Heart right ventricle (tissue), 16 donors: Measurements from ENCODE around the gene PPP6R3. TPM values are rescaled to one million over a fixed set of nuclear protein-coding genes. Genes with fewer than 3 reads are reported as not detected.
A peak's percentile ranks its signal among the peaks of the same experiment; 100 is the strongest.

Source experiments
- ATAC-seq, 8 donors: fragments of 200-7000 bp; cut with Tn5 transposase; one replicate each; pipeline ENCODE4 v1.9.1; 2020; ENCODE audit warnings: mild to moderate bottlenecking in 8 of 8, moderate library complexity in 8 of 8, moderate number of reproducible peaks in 1 of 8
- DNase-seq, 2 donors: peaks; one replicate each; pipeline ENCODE4 v3.0.0-alpha.2; 2020
- H3K27ac ChIP-seq, 10 donors: fragments of 200-600 bp; sonication (generic) in 2 of 10; one replicate each; pipeline versions ENCODE4 v1.5.0 to v1.8.0; 2020 to 2022; ENCODE audit warnings: mild to moderate bottlenecking in 3 of 10
- H3K27me3 ChIP-seq, 7 donors: fragments of 200-600 bp; one replicate each; pipeline ENCODE4 v1.8.0; 2021 to 2022; ENCODE audit warnings: mild to moderate bottlenecking in 2 of 7
- H3K36me3 ChIP-seq, 9 donors: fragments of 200-600 bp; sonication (generic) in 1 of 9; one replicate each; pipeline versions ENCODE4 v1.5.0 to v1.8.0; 2020 to 2022; ENCODE audit warnings: mild to moderate bottlenecking in 2 of 9
- H3K4me1 ChIP-seq, 9 donors: fragments of 200-600 bp; sonication (generic) in 1 of 9; one replicate each; pipeline versions ENCODE4 v1.5.0 to v1.8.0; 2020 to 2022; ENCODE audit warnings: mild to moderate bottlenecking in 4 of 9
- H3K4me3 ChIP-seq, 10 donors: fragments of 200-600 bp; sonication (generic) in 2 of 10; one replicate each; pipeline versions ENCODE4 v1.5.0 to v1.8.0; 2020 to 2022; ENCODE audit warnings: mild to moderate bottlenecking in 7 of 10, moderate library complexity in 2 of 10
- H3K9me3 ChIP-seq, 11 donors: fragments of 200-600 bp in 10 of 11; sonication (generic) in 2 of 11; one replicate each; pipeline versions ENCODE4 v1.5.0 to v1.8.0; 2013 to 2022; ENCODE audit warnings: mild to moderate bottlenecking in 2 of 11, control low read depth in 1 of 11, moderate library complexity in 1 of 11
- CTCF ChIP-seq, 9 donors: fragments of 200-600 bp; sonication (generic) in 2 of 9; IDR thresholded peaks; one replicate each; pipeline versions ENCODE4 v1.5.0 to v1.8.0; 2021 to 2022; ENCODE audit warnings: antibody characterized with exemption in 9 of 9, mild to moderate bottlenecking in 5 of 9, moderate library complexity in 1 of 9
- WGBS, 2 donors: extraction: QIAGEN DNeasy Blood & Tissue Kit; methylation state at CpG; one replicate each; pipeline ENCODE4 v1.1.7; 2013; ENCODE audit warnings: inconsistent platforms in 1 of 2; 5-methylcytosine and 5-hydroxymethylcytosine counted together
- intact Hi-C, 10 donors: fragments of 100-400 bp; cut with DNase I; formaldehyde crosslinking; loops; one replicate each; pipeline versions ENCODE4 v1.11.1 to v1.14.2; 2022
- polyA plus RNA-seq, 2 donors: library from polyadenylated mRNA; stranded (reverse); fragments of 200-250 nt; gene quantifications; one replicate each; pipeline ENCODE4 v1.2.3, GENCODE V29; 2013
- total RNA-seq, 10 donors: library from RNA; stranded (reverse); fragmentation: NEBNext Ultra II Directional in 3 of 10; extraction: Animal tissue kit (Norgen Biotek cat#: 25700) in 3 of 10; gene quantifications; one replicate each; pipeline versions ENCODE4 v1.2.1 to v1.2.4, GENCODE V29; 2021 to 2023
- donor health status: Arrhythmogenic right ventricular cardiomyopathy.
- donor health status: ischemic (EF 13 %, LVEDD 7.1; RV severe dilation, severe dysfunction).
- donor health status: healthy with polysubstance abuse.
- donor health status: DM: no; HTN: yes; CAD: no.
- donor health status: DM: no; HTN: no; CAD: no.
- donor health status: ischemic (EF 25% LVEDD 6.9; RV normal size, moderate dysfunction).
- donor health status: ischemic (EF 25% LVEDD 5.7; RV mildly dilated, moderate dysfunction).
- donor health status: healthy.
- donor health status: DM: yes; HTN: yes; CAD: no.
- donor health status: Ischemic cardiomyopathy.
- donor health status: ischemic (EF 35%, LVEDD 5.7; RV mildly dilated, moderate dysfunction).
- donor health status: nonischemic (EF 11% LVEDD 7.7; RV severe dilation, severe dysfunction).
- donor health status: DM: yes; HTN: yes; CAD: no.
- donor health status: PGD.
- donor health status: ischemic (EF 29% LVEDD 5.4; RV normal size, mild dysfunction).
- donor health status: nonischemic (EF 23%, LVEDD 6.1; RV moderate dilation, normal function).

PPP6R3 gene
- total and polyA plus RNA-seq, 12 donors = 18.4 to 98.1 (median 80.8) TPM

DNA sequence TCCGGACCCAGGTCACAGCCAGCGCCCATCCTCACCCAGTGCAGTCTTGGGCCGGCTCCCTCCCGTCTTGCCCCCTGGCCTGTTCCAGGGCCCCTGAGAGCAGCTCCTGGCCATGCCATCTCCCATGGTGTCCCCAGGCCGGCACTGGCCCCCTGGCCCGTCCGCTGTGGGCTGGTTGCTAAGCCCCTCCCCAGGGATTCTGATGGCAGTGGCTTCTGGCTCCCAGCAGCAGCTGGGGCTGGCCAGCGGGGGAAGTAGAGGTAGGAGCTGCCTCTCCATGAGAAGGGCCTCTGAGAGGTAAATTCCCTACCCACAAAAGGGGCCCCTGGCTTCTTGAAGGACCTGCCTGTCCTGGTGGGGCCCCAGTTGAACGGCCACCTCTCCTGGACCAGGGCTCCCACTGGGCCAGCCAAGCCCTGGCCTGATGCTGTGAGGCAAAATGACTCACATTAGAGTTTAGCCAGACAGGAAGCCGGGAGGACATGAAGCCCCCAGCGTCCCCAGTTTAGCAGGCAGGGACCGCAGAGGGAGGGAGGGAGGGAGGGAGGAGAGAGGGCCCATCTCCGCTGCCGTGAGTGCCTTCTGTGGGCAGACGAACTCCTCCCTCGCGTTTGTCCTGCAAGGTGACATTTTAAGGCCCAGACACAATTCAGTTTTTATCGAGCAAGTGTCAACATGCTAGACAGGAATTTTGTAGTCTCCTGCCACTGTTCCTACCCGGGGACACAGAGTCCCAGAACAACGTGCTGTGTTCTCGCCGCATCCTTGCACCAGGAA, 190.8 kb downstream of the PPP6R3 start:
- H3K9me3 ChIP-seq = peaks cover 0 to 23% (median 11%) of the 10 kb centered on the region in 11 donors
- H3K36me3 ChIP-seq = no peaks in the 10 kb centered on the region
- ATAC-seq (peak in 2 of 8 donors; percentile 11 to 66), DNase-seq (no peak)
- H3K27ac ChIP-seq = no peak overlapping the region
- intact Hi-C loops = no loop called here
- 54 to 55% methylated on average over 22 of the region's 22 CpGs for WGBS, 2 donors
- H3K4me1 ChIP-seq = peaks cover 0 to 8% (median 0%) of the 10 kb centered on the region in 9 donors
- H3K4me3 ChIP-seq = no peak overlapping the region
- TF ChIP-seq CTCF (IDR thresholded peaks at IDR 0.05) = no peak
- H3K27me3 ChIP-seq = peaks cover 0 to 51% (median 41%) of the 10 kb centered on the region in 7 donors

- Histone ChIP-seq H3K4me1 (peaks cover 0 to 8% (median 0%) of the 10 kb centered on the region in 9 donors), H3K4me3 (no peak overlapping the region), H3K27me3 (peaks cover 0 to 51% (median 41%) of the 10 kb centered on the region in 7 donors), H3K36me3 (no peaks in the 10 kb centered on the region), H3K27ac (no peak overlapping the region), H3K9me3 (peaks cover 0 to 16% (median 7%) of the 10 kb centered on the region in 11 donors)
- 65 to 67% methylated on average over 16 of the region's 16 CpGs for WGBS, 2 donors
- intact Hi-C loops = no loop called here
- ATAC-seq = peak in 3 of 8 donors; percentile 7 to 29 (median 15)
- DNase-seq = no peak
- no peak for TF ChIP-seq CTCF (IDR thresholded peaks at IDR 0.05)
These were observed 191.6 kb downstream of the PPP6R3 start for GRCh38 chr11:68651985-68652682.

DNA sequence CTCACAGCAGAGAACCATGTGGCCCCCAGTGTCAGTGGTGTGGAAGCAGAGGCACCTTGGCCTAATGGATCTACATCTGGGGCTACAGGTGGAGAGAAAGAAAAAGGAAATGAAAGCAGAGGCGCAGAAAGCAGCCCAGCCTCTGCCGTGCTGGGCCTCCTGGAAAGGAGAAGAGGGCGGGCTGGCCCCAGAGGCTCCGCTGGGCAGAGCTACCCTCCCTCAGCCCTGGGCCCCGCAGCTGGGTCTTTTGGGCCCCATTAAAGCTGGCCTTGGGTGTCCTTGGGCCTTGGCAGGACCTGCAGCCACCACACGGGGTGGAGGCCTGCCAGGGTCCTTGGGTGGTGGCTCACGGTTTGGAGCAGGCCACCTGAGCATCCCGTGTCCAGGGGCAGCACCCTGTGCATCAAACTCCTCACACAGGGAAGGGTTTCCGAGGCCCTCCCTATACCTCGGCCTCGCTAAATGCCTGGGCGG, 192.2 kb downstream of the PPP6R3 start:
- Histone ChIP-seq H3K9me3 (peaks cover 0 to 10% (median 3%) of the 10 kb centered on the region in 11 donors), H3K4me1 (peaks cover 0 to 8% (median 0%) of the 10 kb centered on the region in 9 donors), H3K36me3 (no peaks in the 10 kb centered on the region), H3K27me3 (peaks cover 0 to 51% (median 41%) of the 10 kb centered on the region in 7 donors), H3K4me3 (no peak overlapping the region), H3K27ac (no peak overlapping the region)
- 81 to 89% methylated on average over 12 of the region's 12 CpGs for WGBS, 2 donors
- TF ChIP-seq CTCF (IDR thresholded peaks at IDR 0.05) = no peak
- intact Hi-C loops = no loop called here
- DNase-seq = no peak
- ATAC-seq = no peak
